Right ventricle myocardium superior (tissue), 1 donor: Measurements from ENCODE around the gene TRPM8. TPM values are rescaled to one million over a fixed set of nuclear protein-coding genes. Genes with fewer than 3 reads are reported as not detected.
"Not testable (repeated sequence)": the region's sequence is repeated elsewhere in the genome, so short reads cannot be mapped to it uniquely, and the experiment has no call there.

Experiments used
- ATAC-seq: fragments of 200-7000 bp; cut with Tn5 transposase; one replicate; pipeline ENCODE4 v1.9.1; 2020; ENCODE audit warnings: mild to moderate bottlenecking; ENCODE audit not compliant: poor library complexity
- DNase-seq: peaks from one replicate; pipeline ENCODE4 v3.0.0-alpha.2; 2020
- intact Hi-C: fragments of 100-400 bp; cut with DNase I; formaldehyde crosslinking; loops from one replicate; pipeline ENCODE4 v1.11.2; 2022
- total RNA-seq: library from RNA; stranded (reverse); fragmentation: NEBNext Ultra II Directional; extraction: Animal tissue kit (Norgen Biotek cat#: 25700); gene quantifications from one replicate; pipeline ENCODE4 v1.2.1, GENCODE V29; 2021
- donor health status: DM: no; HTN: yes; CAD: no; lungs with severe emphysema.

TRPM8 gene
- total RNA-seq, 1 donor from 2014 or later, result not detected

DNA sequence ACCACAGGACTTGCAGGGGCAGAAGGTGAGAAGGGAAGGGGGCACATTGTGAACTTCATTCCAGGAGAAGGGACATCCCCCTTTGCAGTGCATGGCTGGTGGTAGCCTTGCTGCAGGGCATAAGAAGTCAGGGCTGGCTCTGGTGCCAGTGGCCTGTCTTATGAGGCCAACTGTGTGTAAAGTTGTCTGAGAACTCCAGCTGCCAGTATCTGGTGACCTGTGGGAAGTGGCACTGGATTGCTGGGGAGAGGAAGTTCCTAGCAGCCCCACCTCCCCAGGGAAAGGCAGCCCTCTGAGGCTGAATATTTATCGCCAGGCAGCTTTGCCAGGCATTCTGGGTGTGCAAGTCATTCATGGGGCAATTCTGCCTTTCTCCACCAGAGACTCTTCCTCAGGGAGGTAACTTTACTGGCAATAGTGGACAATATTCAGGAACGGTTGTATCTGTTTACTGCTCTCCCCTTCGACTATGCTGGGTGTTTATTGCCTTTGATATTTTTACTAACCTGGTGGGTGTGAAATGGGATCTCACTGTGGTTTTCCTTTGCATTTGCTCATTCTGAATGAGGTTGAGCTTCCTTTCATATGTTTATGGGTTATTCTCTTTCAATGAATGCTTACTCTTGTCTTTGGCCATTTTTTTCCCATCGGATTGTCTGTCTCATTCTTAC lies 12.3 kb downstream of the TRPM8 start:
- no peak for DNase-seq
- no peak for ATAC-seq
- intact Hi-C loops, result no loop called here

DNA sequence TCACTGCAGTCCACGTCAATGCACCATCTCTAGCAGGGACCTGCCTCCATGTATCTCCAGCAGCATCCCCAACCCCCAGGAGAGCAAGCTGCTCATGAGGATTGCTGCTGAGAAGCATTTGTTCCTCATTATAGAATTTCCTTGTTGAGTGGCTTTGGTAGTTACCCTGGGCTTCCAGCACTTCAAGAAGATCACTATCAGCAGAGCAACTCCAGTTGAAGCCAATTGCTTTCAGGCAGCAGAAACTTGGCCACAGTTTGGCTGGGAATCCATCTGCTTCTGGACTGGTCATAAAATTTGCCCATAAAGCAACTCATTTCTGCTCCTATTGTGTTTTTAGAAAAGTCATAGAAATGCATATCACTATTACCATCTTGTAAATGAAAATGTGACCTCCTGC lies 17.4 kb downstream of the TRPM8 start:
- ATAC-seq (no peak), DNase-seq (no peak)
- intact Hi-C loops, result no loop called here

DNA sequence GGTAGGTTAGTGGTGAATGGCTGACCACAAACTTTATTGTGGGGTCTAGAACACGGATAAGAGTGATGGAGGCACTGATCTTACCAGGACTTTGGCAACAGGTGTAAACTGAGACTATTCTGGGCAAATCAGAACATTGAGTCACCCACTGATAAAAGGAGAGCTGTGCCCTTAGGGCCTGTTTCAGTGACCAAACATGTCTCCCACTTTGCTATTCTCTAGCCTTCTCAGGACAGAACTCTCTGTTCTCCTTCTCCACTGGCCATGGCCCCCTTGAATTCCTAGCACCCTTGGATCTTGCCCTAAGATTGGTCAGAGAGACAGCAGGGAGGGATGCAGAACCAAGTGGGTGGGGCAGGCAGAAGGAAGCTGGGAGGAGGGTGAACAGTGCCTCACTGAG lies 18.3 kb downstream of the TRPM8 start:
- ATAC-seq, result no peak
- intact Hi-C loops, result no loop called here
- no peak for DNase-seq

DNA sequence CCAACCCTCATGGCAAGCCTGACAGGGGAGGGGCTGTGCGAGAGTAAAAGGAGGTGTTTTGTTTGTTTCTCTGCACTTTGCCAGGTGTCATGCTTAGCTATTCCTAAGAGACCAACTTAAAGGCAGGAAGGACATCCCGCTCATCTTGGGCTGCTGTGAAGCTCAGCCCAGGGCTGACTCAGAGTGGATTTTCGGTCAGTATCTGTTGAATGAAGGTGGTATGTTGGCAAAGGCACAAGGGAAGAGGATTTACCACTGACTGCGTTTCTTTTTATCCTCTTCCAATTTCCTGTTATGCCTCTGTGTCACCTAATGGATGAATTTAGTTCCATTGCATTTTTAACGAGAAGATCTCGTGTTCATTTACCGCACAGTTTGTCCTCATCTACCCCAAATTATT lies 18.9 kb downstream of the TRPM8 start:
- DNase-seq (no peak), ATAC-seq (no peak)
- intact Hi-C loops, result no loop called here

- intact Hi-C loops, result no loop called here
- ATAC-seq (no peak), DNase-seq (no peak)
Observed at GRCh38 chr2:233938676-233939370, 21.6 kb downstream of the TRPM8 start.

- ATAC-seq (no peak), DNase-seq (no peak)
- intact Hi-C loops, result no loop called here
Observed at GRCh38 chr2:233940376-233941276, 23.5 kb downstream of the TRPM8 start.

GRCh38 chr2:233942731-233943130 lies 25.6 kb downstream of the TRPM8 start:
- DNase-seq, result no peak
- ATAC-seq, result no peak
- intact Hi-C loops, result no loop called here

DNA sequence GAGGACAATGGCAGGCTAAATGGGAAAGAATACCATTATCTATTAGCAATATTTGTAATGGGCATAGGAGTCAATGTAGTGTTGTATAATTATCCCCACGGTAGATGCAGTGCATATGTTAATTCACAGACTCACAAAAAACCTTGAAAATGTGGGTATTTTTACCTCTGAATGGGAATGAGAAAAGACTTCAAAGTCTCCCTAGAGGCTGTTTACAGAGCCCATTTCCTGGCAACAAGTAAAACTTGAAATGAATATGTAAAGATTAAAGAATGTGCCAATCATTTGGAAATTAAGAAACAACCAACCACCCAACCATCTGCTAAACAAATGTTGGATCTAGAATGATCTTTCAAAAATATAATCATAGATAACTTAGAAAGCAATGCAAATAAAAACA lies 27.1 kb downstream of the TRPM8 start:
- intact Hi-C loops, result no loop called here
- DNase-seq (no peak), ATAC-seq (no peak)

DNA sequence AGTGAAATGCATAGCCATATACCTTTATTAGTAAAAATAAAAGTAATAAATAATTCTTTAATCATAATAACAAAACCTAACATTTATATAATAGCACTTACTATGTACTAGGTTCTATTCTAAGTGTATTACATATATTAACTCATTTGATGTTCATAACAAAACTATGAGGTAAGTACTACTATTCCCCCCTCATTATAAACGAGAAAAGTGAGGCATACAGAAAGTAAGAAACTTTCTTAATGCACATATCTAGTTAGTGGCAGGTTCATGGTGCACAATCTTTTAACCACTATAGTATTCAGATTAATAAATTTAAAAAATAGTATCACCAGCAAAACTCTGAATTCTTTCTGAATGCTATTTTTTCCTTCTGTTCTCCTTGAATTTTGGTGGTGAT lies 27.5 kb downstream of the TRPM8 start:
- DNase-seq (no peak), ATAC-seq (no peak)
- intact Hi-C loops, result no loop called here

GRCh38 chr2:233945146-233945545 lies 28.0 kb downstream of the TRPM8 start:
- ATAC-seq, result no peak
- no peak for DNase-seq
- intact Hi-C loops, result no loop called here

- no peak for ATAC-seq
- no peak for DNase-seq
- intact Hi-C loops, result no loop called here
Observed at GRCh38 chr2:233950078-233950825, 33.1 kb downstream of the TRPM8 start.

DNA sequence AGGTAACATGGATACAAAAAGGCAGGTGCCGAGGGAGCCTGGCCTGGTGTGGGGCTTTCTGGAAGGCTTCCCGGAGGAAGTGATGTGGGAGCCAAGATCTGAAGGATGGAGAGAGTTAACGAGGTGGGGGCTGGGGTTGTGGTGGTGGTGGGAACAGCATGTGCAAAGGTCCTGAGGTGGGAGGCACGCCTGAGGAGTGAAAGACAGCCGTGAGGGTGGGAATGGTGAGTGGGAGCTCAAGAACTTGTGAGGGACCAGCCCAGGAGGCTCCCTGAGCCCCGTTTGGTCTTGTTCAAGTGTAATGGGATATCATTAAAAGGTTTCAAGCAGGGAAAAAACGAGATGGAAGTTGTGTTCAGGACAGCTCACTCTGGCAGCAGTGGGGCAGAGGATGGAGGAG lies 35.2 kb downstream of the TRPM8 start:
- DNase-seq (no peak), ATAC-seq (no peak)

DNA sequence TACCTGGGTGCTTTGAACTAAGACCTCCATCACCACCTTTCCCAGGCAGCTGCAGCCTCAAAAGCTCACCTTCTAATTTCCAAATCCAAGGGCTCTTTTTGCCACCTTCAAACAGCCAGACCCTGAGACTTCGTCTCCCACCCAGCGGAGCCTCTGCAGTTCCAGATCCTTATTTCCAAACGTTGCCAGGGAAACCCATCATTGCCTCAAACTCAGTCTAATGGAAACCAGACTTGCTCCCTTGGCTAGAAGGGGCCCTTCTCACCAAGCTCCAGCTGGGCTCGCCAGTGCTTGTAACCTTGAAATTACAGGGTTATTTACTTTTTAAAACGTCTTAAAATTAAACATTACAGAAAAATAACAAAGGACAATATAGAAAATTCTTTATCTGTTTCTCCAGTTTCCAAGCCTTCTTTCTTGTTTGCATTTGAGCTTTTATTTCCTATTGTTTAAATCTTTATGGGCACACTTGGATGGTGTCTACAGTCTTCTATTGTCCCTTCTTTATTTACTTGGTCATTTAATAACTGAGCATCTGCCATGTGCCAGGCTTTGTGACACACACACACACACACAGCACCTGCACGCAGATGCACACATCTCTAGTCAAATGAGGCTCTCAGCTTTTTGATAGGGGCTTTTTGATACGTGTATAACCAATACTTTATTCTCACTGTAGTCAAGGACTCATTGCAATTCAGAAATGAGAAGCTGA lies 36.1 kb downstream of the TRPM8 start:
- DNase-seq (no peak), ATAC-seq (no peak)
- intact Hi-C loops, result no loop called here

More for the DNA sequence above, 35.2 kb downstream of the TRPM8 start:
- intact Hi-C loops, result no loop called here

DNA sequence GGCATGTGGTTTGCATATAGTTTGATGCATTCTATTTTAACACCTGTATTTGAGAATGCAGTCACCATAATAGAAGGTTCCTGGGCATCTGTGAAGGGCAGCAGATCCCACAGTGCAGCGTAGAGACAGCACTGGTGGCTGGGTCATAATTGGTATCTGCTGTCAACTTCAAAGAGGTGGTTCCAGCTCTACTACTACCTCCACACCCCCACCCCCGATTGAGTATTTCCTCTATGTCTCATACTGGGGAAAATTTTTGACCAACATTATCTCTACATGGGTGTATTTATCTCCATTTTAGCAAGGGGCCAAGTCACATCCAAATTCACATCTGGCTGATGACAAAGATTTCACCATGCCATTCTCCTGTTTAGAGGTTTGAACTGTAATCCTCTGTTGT lies 43.0 kb downstream of the TRPM8 start:
- ATAC-seq (no peak), DNase-seq (no peak)
- intact Hi-C loops, result no loop called here

DNA sequence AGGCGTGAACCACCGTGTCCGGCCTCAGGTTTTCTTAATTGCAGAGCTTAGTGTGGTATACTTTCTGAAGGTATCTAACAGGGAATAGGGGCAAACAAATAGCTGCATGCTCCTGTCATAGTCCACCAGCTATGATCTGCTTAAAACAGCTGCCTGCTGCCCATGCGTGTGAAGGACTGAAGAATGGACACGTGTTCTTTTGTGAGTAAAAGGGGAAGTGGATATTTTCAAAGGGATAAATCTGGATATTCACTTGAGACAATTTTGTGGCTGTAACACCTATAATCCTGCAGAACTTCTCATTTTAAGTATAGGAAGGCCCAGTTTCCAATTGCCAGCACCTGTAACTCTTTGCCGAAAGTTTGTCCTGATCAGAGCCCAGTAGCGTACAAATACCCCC lies 44.7 kb downstream of the TRPM8 start:
- ATAC-seq (no peak), DNase-seq (no peak)
- intact Hi-C loops, result no loop called here

DNA sequence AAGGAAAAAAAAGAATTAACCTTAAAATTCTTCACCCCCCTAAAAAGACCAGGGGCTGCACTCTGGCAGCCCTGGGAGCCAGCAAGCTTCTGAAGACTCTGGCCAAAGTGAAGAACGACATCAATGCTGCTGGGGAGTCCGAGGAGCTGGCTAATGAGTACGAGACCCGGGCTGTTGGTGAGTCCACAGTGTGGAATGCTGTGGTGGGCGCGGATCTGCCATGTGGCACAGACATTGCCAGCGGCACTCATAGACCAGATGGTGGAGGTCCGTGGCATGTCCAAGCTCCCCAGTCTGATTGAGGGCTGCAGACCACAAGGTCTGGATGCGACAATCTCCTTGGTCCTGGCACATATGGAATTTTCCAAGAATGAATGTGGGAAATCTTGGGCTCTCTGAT lies 47.4 kb downstream of the TRPM8 start:
- intact Hi-C loops, result no loop called here
- DNase-seq (no peak), ATAC-seq (no peak)

GRCh38 chr2:233965032-233965603 lies 47.9 kb downstream of the TRPM8 start:
- no peak for DNase-seq
- intact Hi-C loops, result no loop called here
- no peak for ATAC-seq

- DNase-seq, ATAC-seq, intact Hi-C loops: not testable (repeated sequence)
Observed at GRCh38 chr2:233965646-233966045, 48.5 kb downstream of the TRPM8 start.
